PC-3 (cell line): ENCODE results near the gene TRPC1.

Source experiments
- CTCF ChIP-seq: fragments of 300-600 bp; sonication (generic); conservative IDR thresholded peaks from 2 replicates; pipeline ENCODE4 v1.5.1; 2017; ENCODE audit warnings: antibody characterized with exemption, low read depth, mild to moderate bottlenecking, low read length
- EZH2phosphoT487 ChIP-seq: fragments of 300-600 bp; sonication (generic); IDR thresholded peaks from 2 replicates; pipeline ENCODE4 v1.6.1; 2018; ENCODE audit warnings: mild to moderate bottlenecking, antibody characterized with exemption, low read length, borderline replicate concordance

- TF ChIP-seq CTCF (no peak), EZH2phosphoT487 (no peak)
Observed at GRCh38 chr3:142716102-142716501, 7.7 kb upstream of the TRPC1 start.
